Bone marrow (tissue), 2 donors: ENCODE results near the gene SNX21.

Source experiments
- DNase-seq, 2 donors: peaks; one replicate each; lab custom pipeline; 2025; lab: John Stamatoyannopoulos, UW

The SNX21 gene

GRCh38 chr20:45882469-45883099 is 49.0 kb downstream of the SNX21 start:
- DNase-seq: no peak

GRCh38 chr20:45883100-45883469 is 49.5 kb downstream of the SNX21 start:
- no peak for DNase-seq

GRCh38 chr20:45886590-45887345 is 53.2 kb downstream of the SNX21 start:
- no peak for DNase-seq

GRCh38 chr20:45887346-45887715 is 53.7 kb downstream of the SNX21 start, which contains the start of gene SPATA25:
Gene SPATA25 (minus strand): TSS chr20:45887622. CDS start chr20:45887590, 32 bp downstream.
- no peak for DNase-seq

GRCh38 chr20:45888681-45889080 is 55.1 kb downstream of the SNX21 start:
- DNase-seq: no peak

- peak; percentile 19 to 36 for DNase-seq
Measured at GRCh38 chr20:45890077-45890984, 56.7 kb downstream of the SNX21 start.

- DNase-seq: peak; percentile 41 to 65
Measured at GRCh38 chr20:45890985-45891983, 57.7 kb downstream of the SNX21 start, which contains the start of the genes CTSA and NEURL2. Gene CTSA (plus strand): TSS chr20:45891335. CDS start chr20:45891569, 234 bp downstream. Gene NEURL2 (minus strand): TSS chr20:45891208. CDS start chr20:45890991, 217 bp downstream.

- DNase-seq: no peak
Measured at GRCh38 chr20:45892049-45892825, 58.6 kb downstream of the SNX21 start.
